ENCODE results near the gene RPN2.

DNA sequence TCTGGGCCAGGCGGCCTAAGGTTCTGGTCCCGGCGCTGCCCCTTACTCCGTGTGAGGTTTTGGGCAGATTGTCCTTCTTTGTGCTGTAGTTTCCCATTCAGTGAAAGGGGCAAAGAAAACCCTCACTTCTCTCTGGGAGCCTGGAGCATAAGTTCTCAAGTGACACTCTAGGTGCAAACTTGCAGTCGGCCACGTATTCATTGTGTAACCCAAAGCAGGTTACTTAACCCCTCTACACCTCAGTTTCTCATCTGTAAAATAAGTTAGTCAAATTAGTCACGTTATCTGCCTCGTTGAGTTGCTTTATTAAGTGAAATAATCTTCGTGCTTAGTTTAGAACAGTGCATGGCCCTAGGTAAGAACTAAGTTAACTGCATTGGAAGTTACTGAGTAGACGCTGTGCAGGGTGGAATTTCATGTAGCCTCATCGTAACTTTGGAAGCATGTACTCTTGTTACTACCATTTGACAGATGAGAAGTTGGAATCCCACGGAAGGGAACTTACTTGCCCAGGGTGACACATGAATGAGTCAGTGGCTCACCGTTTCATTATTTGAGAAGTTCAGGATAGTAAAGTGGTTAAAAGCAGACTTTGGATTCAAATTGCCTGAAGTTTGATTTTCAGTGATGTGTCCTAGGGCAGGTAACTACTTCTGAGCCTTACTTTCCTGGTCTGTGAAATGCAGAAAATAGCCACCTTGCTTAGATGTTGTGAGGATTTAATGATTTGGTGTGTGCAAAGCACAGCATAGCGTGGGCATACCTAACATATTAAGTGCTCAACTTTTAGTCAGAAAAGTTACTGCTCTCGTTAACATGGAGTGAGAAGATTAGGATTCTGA lies 774 bp downstream of the RPN2 start:
- TF ChIP-seq TOX (CRISPR knock-in tag; IDR thresholded peaks at IDR 0.05; ENCODE audit: borderline replicate concordance) (no peak), ZNF70 (CRISPR knock-in tag; IDR thresholded peaks at IDR 0.05) (no peak), RARB (CRISPR knock-in tag; IDR thresholded peaks at IDR 0.05) (no peak), ZFP30 (CRISPR knock-in tag; IDR thresholded peaks at IDR 0.05) (no peak), PPARA (CRISPR knock-in tag; IDR thresholded peaks at IDR 0.05; ENCODE audit: borderline replicate concordance) (no peak)

All from SK-N-SH treated with all-trans-retinoic acid at 6 μM for 48 hours (cell line).